Measurements from ENCODE around the gene EXOG. TPM values are rescaled to one million over a fixed set of nuclear protein-coding genes. Genes with fewer than 3 reads are reported as not detected.

The EXOG gene
- total RNA-seq, 1 experiment from 2014 or later = 16.2 TPM

GRCh38 chr3:38473229-38473628 is 22.9 kb upstream of the EXOG start:
- intact Hi-C loops (cut with micrococcal nuclease; ENCODE audit: unreplicated experiment) = no loop called here
- no peaks in the 10 kb centered on the region for H3K4me1 Mint-ChIP-seq (ENCODE audit: low read depth, unreplicated experiment)
- H3K9me3 Mint-ChIP-seq (ENCODE audit: unreplicated experiment) = peaks cover 17% of the 10 kb centered on the region
- no peaks in the 10 kb centered on the region for H3K36me3 ChIP-seq (ENCODE audit: control insufficient read depth, insufficient read depth, low read length)
- H3K4me1 ChIP-seq = no peaks in the 10 kb centered on the region
- ChIA-PET POLR2A (no interaction called here), CTCF (no interaction called here)
- H3K27ac Mint-ChIP-seq (ENCODE audit: unreplicated experiment) = no peak overlapping the region
- TF ChIP-seq, protein P1, sequence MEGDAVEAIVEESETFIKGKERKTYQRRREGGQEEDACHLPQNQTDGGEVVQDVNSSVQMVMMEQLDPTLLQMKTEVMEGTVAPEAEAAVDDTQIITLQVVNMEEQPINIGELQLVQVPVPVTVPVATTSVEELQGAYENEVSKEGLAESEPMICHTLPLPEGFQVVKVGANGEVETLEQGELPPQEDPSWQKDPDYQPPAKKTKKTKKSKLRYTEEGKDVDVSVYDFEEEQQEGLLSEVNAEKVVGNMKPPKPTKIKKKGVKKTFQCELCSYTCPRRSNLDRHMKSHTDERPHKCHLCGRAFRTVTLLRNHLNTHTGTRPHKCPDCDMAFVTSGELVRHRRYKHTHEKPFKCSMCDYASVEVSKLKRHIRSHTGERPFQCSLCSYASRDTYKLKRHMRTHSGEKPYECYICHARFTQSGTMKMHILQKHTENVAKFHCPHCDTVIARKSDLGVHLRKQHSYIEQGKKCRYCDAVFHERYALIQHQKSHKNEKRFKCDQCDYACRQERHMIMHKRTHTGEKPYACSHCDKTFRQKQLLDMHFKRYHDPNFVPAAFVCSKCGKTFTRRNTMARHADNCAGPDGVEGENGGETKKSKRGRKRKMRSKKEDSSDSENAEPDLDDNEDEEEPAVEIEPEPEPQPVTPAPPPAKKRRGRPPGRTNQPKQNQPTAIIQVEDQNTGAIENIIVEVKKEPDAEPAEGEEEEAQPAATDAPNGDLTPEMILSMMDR (IDR thresholded peaks at IDR 0.05; ENCODE audit: insufficient read depth in 1 of 2, low read depth in 1 of 2, low read length in 1 of 2, severe bottlenecking in 1 of 2, unreplicated experiment in 1 of 2) = no peak
- DNase-seq = no peak
- no peaks in the 10 kb centered on the region for H3K36me3 Mint-ChIP-seq (ENCODE audit: insufficient read depth, unreplicated experiment)
- peaks cover 10% of the 10 kb centered on the region; the same call in 1 of the 2 replicates for H3K9me3 ChIP-seq
- no peak overlapping the region for H3K4me3 ChIP-seq (ENCODE audit: low read depth, low read length)
- BruUV-seq (replicated peaks) = no TSS peak
- no peaks in the 10 kb centered on the region for H3K27me3 Mint-ChIP-seq (ENCODE audit: insufficient read depth, unreplicated experiment)
- no peaks in the 10 kb centered on the region for H3K27me3 ChIP-seq (replicated peaks; ENCODE audit: control insufficient read depth, insufficient read depth, low read length)
- no peak overlapping the region for H3K4me3 Mint-ChIP-seq (ENCODE audit: unreplicated experiment)

DNA sequence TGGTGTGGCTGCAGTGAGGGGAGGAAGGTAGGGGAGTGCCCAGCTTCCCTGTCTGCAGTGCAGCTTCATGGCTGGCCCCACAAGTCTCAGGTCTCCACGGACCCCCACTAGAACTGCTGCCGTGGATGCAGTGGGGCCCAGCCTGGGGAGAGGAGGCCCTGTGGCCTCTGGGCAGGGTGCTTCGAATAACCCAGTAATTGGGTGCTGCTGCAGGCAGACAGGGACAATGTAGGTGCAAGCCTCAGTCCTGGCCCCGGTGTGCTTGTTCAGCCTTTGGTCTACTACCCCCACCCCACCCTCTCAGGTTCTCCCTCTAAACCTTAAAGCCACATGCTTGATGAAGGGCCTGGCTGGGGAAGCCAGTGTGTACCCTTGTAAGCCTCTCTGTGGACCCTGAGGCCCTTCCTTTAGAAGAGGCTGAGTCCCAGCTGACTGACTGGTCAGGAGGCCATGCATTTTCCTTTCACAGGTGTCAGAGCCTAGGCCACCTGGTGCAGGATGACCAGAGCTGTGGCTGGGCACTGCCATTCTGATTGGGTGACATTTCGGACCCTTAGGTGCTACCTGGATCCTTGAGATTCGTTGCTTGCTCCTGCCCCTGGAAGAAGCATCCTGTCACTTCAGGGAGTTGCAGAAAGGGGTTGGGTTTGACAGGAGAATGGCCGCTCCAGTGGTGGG is 21.1 kb upstream of the EXOG start:
- no peaks in the 10 kb centered on the region for H3K27me3 ChIP-seq (replicated peaks; ENCODE audit: control insufficient read depth, insufficient read depth, low read length)
- no peak overlapping the region for H3K4me3 ChIP-seq (ENCODE audit: low read depth, low read length)
- no peaks in the 10 kb centered on the region for H3K36me3 Mint-ChIP-seq (ENCODE audit: insufficient read depth, unreplicated experiment)
- 0 out of 2 replicates have a peak, but pooled peaks cover 2% of the 10 kb centered on the region for H3K9me3 ChIP-seq
- H3K4me1 Mint-ChIP-seq (ENCODE audit: low read depth, unreplicated experiment) = no peaks in the 10 kb centered on the region
- H3K36me3 ChIP-seq (ENCODE audit: control insufficient read depth, insufficient read depth, low read length) = 0 out of 2 replicates have a peak, but pooled peaks cover 2% of the 10 kb centered on the region
- no peak overlapping the region for H3K27ac Mint-ChIP-seq (ENCODE audit: unreplicated experiment)
- no peaks in the 10 kb centered on the region for H3K4me1 ChIP-seq
- no peak overlapping the region for H3K4me3 Mint-ChIP-seq (ENCODE audit: unreplicated experiment)
- POLR2A ChIA-PET = no interaction called here
- BruUV-seq (replicated peaks) = no TSS peak
- CTCF ChIA-PET = no interaction called here
- intact Hi-C loops (cut with micrococcal nuclease; ENCODE audit: unreplicated experiment) = no loop called here
- TF ChIP-seq, protein P1 (IDR thresholded peaks at IDR 0.05; ENCODE audit: insufficient read depth in 1 of 2, low read depth in 1 of 2, low read length in 1 of 2, severe bottlenecking in 1 of 2, unreplicated experiment in 1 of 2) = no peak
- no peak for DNase-seq
- peaks cover 3% of the 10 kb centered on the region for H3K9me3 Mint-ChIP-seq (ENCODE audit: unreplicated experiment)
- no peaks in the 10 kb centered on the region for H3K27me3 Mint-ChIP-seq (ENCODE audit: insufficient read depth, unreplicated experiment)

DNA sequence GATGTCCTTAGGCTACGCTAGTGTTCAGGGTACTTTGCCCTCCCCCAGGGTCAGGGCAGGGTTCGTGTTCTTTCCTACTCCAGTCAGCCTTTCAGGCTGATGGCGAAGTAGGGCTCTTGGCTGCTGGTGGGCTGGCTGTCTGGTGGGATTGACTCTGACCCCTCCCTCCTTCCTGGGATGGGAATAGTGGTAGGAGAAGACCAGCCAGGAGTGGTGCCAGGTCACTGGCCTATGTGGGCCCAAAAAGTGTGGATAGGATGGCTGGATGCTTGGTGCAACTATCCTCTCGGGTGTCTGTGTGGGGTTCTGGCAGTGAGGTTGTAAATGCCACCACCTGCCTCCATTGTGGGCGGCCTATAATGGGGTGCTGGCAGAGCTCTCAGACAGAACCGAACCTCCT is 20.4 kb upstream of the EXOG start:
- Mint-ChIP-seq H3K4me3 (ENCODE audit: unreplicated experiment) (no peak overlapping the region), H3K27me3 (ENCODE audit: insufficient read depth, unreplicated experiment) (no peaks in the 10 kb centered on the region), H3K9me3 (ENCODE audit: unreplicated experiment) (no peaks in the 10 kb centered on the region), H3K36me3 (ENCODE audit: insufficient read depth, unreplicated experiment) (no peaks in the 10 kb centered on the region), H3K27ac (ENCODE audit: unreplicated experiment) (no peak overlapping the region), H3K4me1 (ENCODE audit: low read depth, unreplicated experiment) (no peaks in the 10 kb centered on the region)
- Histone ChIP-seq H3K9me3 (no peaks in the 10 kb centered on the region), H3K36me3 (ENCODE audit: control insufficient read depth, insufficient read depth, low read length) (0 out of 2 replicates have a peak, but pooled peaks cover 2% of the 10 kb centered on the region), H3K4me1 (no peaks in the 10 kb centered on the region), H3K27me3 (replicated peaks; ENCODE audit: control insufficient read depth, insufficient read depth, low read length) (no peaks in the 10 kb centered on the region), H3K4me3 (ENCODE audit: low read depth, low read length) (no peak overlapping the region)
- intact Hi-C loops (cut with micrococcal nuclease; ENCODE audit: unreplicated experiment) = no loop called here
- TF ChIP-seq, protein P1 (IDR thresholded peaks at IDR 0.05; ENCODE audit: insufficient read depth in 1 of 2, low read depth in 1 of 2, low read length in 1 of 2, severe bottlenecking in 1 of 2, unreplicated experiment in 1 of 2) = no peak
- POLR2A ChIA-PET = no interaction called here
- CTCF ChIA-PET = interaction anchor here (0.6 kb wide), 1 partner anchor 11 kb away, joined by 3 read pairs; no protein-coding TSS in a partner anchor
- BruUV-seq (replicated peaks) = no TSS peak
- DNase-seq = no peak
